ENCODE measurements around the gene ZNF140.

Gene ZNF140

DNA sequence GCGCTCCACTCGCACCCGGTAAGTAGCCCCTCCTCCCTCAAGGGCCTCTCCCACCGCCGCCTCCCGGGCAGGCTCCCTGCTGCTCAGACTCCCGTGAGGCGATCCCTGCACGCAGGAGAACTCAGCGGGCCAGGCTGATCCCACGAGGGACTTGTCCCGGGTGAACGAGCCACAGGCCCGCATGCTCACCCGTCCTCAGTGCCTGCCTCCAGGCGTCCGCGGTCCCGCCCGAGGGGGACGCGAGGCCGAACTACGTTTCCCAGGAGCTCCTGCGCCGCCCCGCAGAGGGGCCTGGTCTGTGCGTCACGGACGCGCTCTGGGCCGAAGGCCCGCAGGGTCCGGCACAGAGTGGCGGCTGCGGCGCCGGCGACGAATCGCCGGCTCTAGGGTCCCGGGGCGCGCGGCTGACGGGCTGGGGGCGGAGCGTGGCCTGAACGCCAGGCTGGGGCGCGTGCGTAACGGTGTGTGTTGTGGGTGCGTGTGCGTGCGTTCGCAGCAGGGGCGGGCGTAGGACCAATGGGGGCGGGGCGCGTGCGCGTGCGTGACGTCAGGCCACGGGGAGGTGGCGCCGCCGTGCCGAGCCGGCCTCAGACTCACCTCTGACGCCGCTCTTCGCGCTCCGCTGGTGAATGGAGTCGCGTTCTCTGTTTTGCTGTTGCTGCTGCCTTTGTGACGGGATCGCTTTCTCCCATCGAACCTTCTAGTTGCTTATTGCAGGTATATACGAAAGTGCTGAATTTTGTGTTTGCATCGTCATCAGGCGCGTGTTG lies 49.5 kb downstream of the ZNF140 start, which contains the start of the genes ZNF10 and ZNF891:
Gene ZNF10, plus strand, starts transcription at position 590 of the 770 bp plus-strand sequence. CDS start 13,866 bp downstream, outside the sequence.
Gene ZNF891, minus strand, starts transcription at position 237 of the 770 bp plus-strand sequence. CDS start 8,356 bp downstream, outside the sequence.
- H3K4me3 ChIP-seq (ENCODE audit: low read depth, low read length) = peak within 1 kb of the TSS; percentile 78
- TF ChIP-seq CTCF (IDR thresholded peaks at IDR 0.05; ENCODE audit: control insufficient read depth, extremely low read depth, insufficient read depth) = no peak
- DNase-seq (ENCODE audit: low read depth) = peak; percentile 86

DNA sequence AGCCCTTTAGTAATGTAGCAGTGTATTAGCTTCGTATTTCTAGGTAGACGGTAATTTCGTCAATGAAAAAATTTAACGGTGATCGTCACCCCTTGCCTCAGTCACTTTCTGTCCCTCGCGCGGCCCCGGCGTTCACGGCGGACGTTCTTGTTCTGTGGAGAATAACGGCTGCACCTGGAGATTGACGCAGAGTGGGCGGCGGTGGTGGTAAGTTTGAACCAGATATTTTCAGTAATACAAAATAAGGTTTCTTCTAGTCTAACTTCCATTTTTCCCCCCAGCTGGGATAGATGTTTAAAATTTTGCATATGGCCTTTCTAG lies 50.0 kb downstream of the ZNF140 start:
- peak overlapping the region; percentile 78 for H3K4me3 ChIP-seq (ENCODE audit: low read depth, low read length)
- TF ChIP-seq CTCF (IDR thresholded peaks at IDR 0.05; ENCODE audit: control insufficient read depth, extremely low read depth, insufficient read depth) = no peak
- no peak for DNase-seq (ENCODE audit: low read depth)

DNA sequence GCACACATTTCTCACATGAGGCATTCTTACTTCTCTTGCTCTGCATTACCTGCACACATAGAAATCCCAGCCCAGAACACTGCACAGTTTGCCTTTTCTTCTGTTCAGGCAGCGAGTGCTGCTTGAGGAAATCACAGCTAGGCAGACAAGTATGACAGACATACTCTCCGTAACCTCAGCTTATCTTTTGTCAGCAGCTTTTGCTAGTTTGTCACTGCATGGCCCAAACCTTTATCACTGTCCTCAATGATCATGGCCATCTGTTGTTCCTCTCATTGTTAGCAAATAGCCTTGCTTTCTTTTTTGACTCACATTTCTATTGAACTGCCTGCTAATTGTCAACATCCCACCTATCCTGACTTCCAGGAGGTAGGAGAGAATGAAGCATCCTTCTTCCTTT lies 55.0 kb downstream of the ZNF140 start:
- DNase-seq (ENCODE audit: low read depth) = no peak
- TF ChIP-seq CTCF (IDR thresholded peaks at IDR 0.05; ENCODE audit: control insufficient read depth, extremely low read depth, insufficient read depth) = no peak
- H3K4me3 ChIP-seq (ENCODE audit: low read depth, low read length) = no peak overlapping the region

- H3K4me3 ChIP-seq (ENCODE audit: low read depth, low read length) = no peak overlapping the region
- DNase-seq (ENCODE audit: low read depth) = no peak
- TF ChIP-seq CTCF (IDR thresholded peaks at IDR 0.05; ENCODE audit: control insufficient read depth, extremely low read depth, insufficient read depth) = no peak
Measured at GRCh38 chr12:133145981-133146380, 65.3 kb downstream of the ZNF140 start.

- no peak for DNase-seq (ENCODE audit: low read depth)
- no peak for TF ChIP-seq CTCF (IDR thresholded peaks at IDR 0.05; ENCODE audit: control insufficient read depth, extremely low read depth, insufficient read depth)
- no peak overlapping the region for H3K4me3 ChIP-seq (ENCODE audit: low read depth, low read length)
Measured at GRCh38 chr12:133156125-133156690, 75.5 kb downstream of the ZNF140 start.
